Nephron progenitor cell (in vitro differentiated cells): ENCODE data around the gene CD84.

Experiments used
- DNase-seq: peaks from one replicate; pipeline ENCODE4 v3.0.0; 2021
- H3K27ac Mint-ChIP-seq: 2 replicates; pipeline ENCODE4 v1.8.0; 2021; ENCODE audit warnings: mild to moderate bottlenecking, moderate library complexity, mixed read lengths
- H3K27me3 Mint-ChIP-seq: 2 replicates; pipeline ENCODE4 v1.8.0; 2021; ENCODE audit warnings: mild to moderate bottlenecking, low read depth, mixed read lengths; ENCODE audit not compliant: poor library complexity
- H3K36me3 Mint-ChIP-seq: 2 replicates; pipeline ENCODE4 v1.8.0; 2021; ENCODE audit warnings: low read depth, mixed read lengths
- H3K4me1 Mint-ChIP-seq: 2 replicates; pipeline ENCODE4 v1.8.0; 2021; ENCODE audit warnings: mixed read lengths
- H3K4me3 Mint-ChIP-seq: 2 replicates; pipeline ENCODE4 v1.8.0; 2021; ENCODE audit warnings: mild to moderate bottlenecking, moderate library complexity, mixed read lengths
- H3K9me3 Mint-ChIP-seq: 2 replicates; pipeline ENCODE4 v1.8.0; 2021; ENCODE audit warnings: mild to moderate bottlenecking, moderate library complexity, mixed read lengths
- CTCF ChIP-seq: fragments of 200-600 bp; sonication (generic); IDR thresholded peaks from 2 replicates; pipeline ENCODE4 v1.5.0; 2021; ENCODE audit warnings: antibody characterized with exemption

The CD84 gene

GRCh38 chr1:160578525-160579191 is 638 bp downstream of the CD84 start:
- Mint-ChIP-seq H3K36me3 (no peaks in the 10 kb centered on the region), H3K27me3 (peaks cover 4% of the 10 kb centered on the region), H3K4me1 (no peaks in the 10 kb centered on the region), H3K9me3 (peaks cover 8% of the 10 kb centered on the region), H3K4me3 (no peak overlapping the region), H3K27ac (no peak overlapping the region)
- no peak for DNase-seq
- TF ChIP-seq CTCF = no peak

- DNase-seq = no peak
- no peaks in the 10 kb centered on the region for H3K36me3 Mint-ChIP-seq
- H3K9me3 Mint-ChIP-seq = peaks cover 3% of the 10 kb centered on the region
Measured at GRCh38 chr1:160578175-160578524, 1.1 kb downstream of the CD84 start.

GRCh38 chr1:160577671-160578070 is 1.6 kb downstream of the CD84 start:
- no peaks in the 10 kb centered on the region for H3K36me3 Mint-ChIP-seq
- no peaks in the 10 kb centered on the region for H3K4me1 Mint-ChIP-seq
- no peak overlapping the region for H3K4me3 Mint-ChIP-seq
- no peaks in the 10 kb centered on the region for H3K9me3 Mint-ChIP-seq
- H3K27ac Mint-ChIP-seq = no peak overlapping the region
- H3K27me3 Mint-ChIP-seq = peaks cover 11% of the 10 kb centered on the region
- no peak for TF ChIP-seq CTCF
- no peak for DNase-seq

More at GRCh38 chr1:160578175-160578524, 1.1 kb downstream of the CD84 start:
- TF ChIP-seq CTCF = no peak
- no peak overlapping the region for H3K4me3 Mint-ChIP-seq
- no peak overlapping the region for H3K27ac Mint-ChIP-seq
- H3K4me1 Mint-ChIP-seq = no peaks in the 10 kb centered on the region
- H3K27me3 Mint-ChIP-seq = peaks cover 9% of the 10 kb centered on the region

GRCh38 chr1:160576884-160577283 is 2.4 kb downstream of the CD84 start:
- Mint-ChIP-seq H3K4me3 (no peak overlapping the region), H3K27ac (no peak overlapping the region), H3K4me1 (no peaks in the 10 kb centered on the region), H3K36me3 (no peaks in the 10 kb centered on the region), H3K27me3 (peaks cover 11% of the 10 kb centered on the region), H3K9me3 (no peaks in the 10 kb centered on the region)
- DNase-seq = no peak
- TF ChIP-seq CTCF = no peak

- Mint-ChIP-seq H3K4me3 (no peak overlapping the region), H3K27ac (no peak overlapping the region), H3K27me3 (peaks cover 11% of the 10 kb centered on the region), H3K4me1 (no peaks in the 10 kb centered on the region), H3K9me3 (no peaks in the 10 kb centered on the region), H3K36me3 (no peaks in the 10 kb centered on the region)
- no peak for DNase-seq
- no peak for TF ChIP-seq CTCF
Measured at GRCh38 chr1:160576390-160576789, 2.9 kb downstream of the CD84 start.

- TF ChIP-seq CTCF = no peak
- no peak for DNase-seq
- Mint-ChIP-seq H3K27me3 (peaks cover 11% of the 10 kb centered on the region), H3K27ac (no peak overlapping the region), H3K4me3 (no peak overlapping the region), H3K4me1 (no peaks in the 10 kb centered on the region), H3K36me3 (no peaks in the 10 kb centered on the region), H3K9me3 (no peaks in the 10 kb centered on the region)
Measured at GRCh38 chr1:160575112-160575664, 4.1 kb downstream of the CD84 start.
